SIG-M5 (cell line): ENCODE data around the gene DGCR8.
"Not testable (repeated sequence)": the region's sequence is repeated elsewhere in the genome, so short reads cannot be mapped to it uniquely, and the experiment has no call there.

Source experiments
- DNase-seq: peaks from one replicate; lab custom pipeline; 2025; lab: John Stamatoyannopoulos, UW

The DGCR8 gene

GRCh38 chr22:20066617-20067383 is 13.2 kb upstream of the DGCR8 start:
- no peak for DNase-seq

- not testable (repeated sequence) for DNase-seq
Observed at GRCh38 chr22:20067384-20067682, 12.7 kb upstream of the DGCR8 start.

GRCh38 chr22:20068640-20069039 is 11.4 kb upstream of the DGCR8 start:
- DNase-seq = no peak

DNA sequence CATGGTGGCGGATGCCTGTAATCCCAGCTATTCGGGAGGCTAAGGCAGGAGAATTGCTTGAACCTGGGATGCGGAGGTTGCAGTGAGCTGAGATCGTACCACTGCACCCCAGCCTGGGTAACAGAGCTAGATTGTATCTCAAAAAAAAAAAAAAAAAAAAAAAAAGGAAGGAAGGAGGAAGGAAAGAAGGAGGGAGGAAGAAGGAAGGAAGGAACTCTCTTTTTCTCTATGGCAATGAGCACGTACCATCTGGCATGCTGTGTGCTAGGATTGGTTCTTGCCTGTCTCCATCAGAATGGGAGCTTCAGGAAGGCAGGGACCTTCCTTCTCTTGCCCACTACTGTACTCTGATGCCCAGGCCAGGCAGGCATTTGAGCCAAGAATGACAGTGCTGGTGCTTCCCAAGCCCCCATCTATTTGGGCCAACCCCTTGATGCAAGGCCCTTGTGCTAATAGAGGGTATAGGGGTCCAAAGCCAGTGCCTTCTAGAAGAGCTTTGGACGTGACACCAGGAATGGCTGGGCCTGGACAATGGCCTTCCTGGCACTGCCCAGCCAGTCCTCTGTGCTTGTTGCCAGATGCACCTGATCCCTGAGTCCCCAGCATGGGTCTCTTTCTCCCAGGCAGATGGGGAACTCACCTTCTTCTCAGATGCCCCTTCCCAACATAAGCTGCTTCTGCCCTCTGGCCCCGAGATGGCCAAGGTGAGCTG is 10.6 kb upstream of the DGCR8 start:
- DNase-seq = no peak

GRCh38 chr22:20071524-20071972 is 8.5 kb upstream of the DGCR8 start:
- DNase-seq = no peak

DNA sequence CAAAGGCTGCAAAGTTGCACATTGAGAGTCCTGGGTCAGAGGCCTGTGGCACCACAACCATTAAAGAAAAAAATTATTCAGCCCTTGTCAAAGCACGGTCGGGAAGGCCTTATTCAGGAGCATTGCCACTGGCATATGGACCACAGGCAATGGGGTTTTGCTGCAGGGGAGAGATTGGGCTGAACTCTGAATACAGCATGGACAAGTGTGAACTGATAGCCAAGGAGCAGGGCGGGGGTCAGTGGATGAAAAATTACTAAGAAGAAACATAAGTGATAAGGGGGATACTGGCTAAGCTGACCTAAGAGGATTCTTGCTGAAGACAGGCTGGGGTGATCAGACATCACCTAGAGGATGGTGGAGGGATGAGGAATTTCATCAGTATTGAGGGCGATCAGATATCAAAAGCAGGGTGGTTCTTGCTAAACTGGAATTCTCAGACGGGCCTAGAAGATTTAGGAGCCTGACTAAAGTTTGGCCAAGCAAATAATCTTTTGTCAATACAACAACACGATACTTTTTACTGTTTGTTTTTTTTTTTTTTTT is 3.3 kb upstream of the DGCR8 start:
- DNase-seq = no peak

DNA sequence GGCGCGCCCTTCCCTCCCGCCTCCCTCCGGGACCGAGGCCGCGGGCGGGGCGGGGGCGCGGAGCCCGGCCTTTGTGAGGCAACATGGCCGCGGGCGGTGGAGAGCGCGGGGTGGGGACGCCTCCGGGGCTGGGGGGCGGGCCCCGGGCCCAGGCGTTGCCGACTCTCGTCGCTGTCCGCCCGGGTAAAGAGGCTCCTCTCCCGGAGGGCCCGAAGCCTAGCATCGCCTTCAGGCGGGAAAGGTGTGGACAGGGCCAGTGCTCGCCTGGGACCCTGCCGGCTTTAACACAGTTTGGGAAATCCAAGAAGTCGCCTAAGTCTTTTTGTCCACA is 369 bp downstream of the DGCR8 start:
- DNase-seq = no peak

GRCh38 chr22:20080776-20081654 is 974 bp downstream of the DGCR8 start:
- DNase-seq = no peak

- no peak for DNase-seq
Observed at GRCh38 chr22:20083157-20083890, 3.3 kb downstream of the DGCR8 start.

- DNase-seq = no peak
Observed at GRCh38 chr22:20083891-20084546, 4.0 kb downstream of the DGCR8 start.

GRCh38 chr22:20084547-20085413 is 4.7 kb downstream of the DGCR8 start:
- no peak for DNase-seq

DNA sequence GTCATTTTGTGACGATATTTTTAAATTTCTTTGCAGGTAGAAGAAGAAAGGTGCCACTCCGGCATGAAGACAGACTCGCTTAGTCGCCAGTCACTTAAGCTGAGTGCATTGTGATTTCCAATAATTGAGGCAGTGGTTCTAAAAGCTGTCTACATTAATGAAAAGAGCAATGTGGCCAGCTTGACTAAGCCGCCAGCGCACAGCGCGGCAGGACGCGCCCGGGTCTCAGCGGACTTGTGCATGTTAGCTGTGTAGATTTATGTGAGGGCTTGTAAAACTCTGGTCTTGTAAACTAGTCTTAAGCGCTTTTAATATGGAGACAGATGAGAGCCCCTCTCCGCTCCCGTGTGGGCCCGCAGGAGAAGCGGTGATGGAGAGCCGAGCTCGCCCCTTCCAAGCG is 5.6 kb downstream of the DGCR8 start:
- no peak for DNase-seq

- no peak for DNase-seq
Observed at GRCh38 chr22:20086101-20086599, 6.1 kb downstream of the DGCR8 start.

DNA sequence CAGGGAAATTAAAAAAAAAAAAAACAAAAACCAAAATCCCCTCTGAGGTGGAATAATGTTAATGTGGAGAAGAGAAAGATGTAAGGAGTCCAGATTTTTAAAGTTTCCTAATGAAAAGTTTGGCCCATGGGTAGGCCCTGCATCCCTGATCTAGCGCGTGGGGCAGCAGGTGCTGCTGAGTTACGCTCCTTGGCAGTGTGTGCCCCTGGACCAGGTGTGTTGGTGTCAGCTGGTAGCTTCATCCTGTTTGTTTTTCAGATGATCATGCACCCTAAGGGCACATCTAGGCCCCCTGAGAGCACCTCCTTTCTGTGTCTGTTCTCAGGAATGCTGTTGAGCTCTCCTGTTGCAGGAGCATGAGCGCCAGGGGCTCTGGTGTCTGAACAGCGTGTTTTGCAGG is 6.7 kb downstream of the DGCR8 start:
- DNase-seq = no peak

- DNase-seq = no peak
Observed at GRCh38 chr22:20087319-20088262, 7.5 kb downstream of the DGCR8 start.

DNA sequence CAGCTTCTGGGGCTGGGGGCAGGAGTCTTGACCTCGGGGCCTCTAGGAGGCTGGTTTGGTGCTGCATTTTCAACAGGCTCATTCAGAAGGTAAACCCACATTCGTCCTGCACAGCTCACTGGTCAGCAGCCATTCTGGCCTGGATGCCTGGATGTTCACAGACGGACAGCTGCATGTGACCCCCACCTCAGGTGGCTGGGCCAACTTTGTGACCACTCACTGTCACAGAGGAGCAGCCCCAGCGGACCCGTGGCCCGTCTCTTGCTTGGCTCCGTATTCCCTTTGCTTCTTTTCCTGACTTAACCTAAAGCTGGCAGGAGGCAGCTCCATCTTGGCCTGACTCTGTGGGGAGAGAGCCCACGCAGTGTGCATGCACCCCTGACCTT is 8.2 kb downstream of the DGCR8 start:
- DNase-seq = no peak

GRCh38 chr22:20089226-20089976 is 9.4 kb downstream of the DGCR8 start:
- DNase-seq = no peak

- no peak for DNase-seq
Observed at GRCh38 chr22:20089977-20090729, 10.1 kb downstream of the DGCR8 start.
